GM19035 (cell line): ENCODE results near the gene TP53INP2.
A peak's percentile ranks its signal among the peaks of the same experiment; 100 is the strongest.
"Not testable (repeated sequence)": the region's sequence is repeated elsewhere in the genome, so short reads cannot be mapped to it uniquely, and the experiment has no call there.

Experiments used
- ATAC-seq: cut with Tn5 transposase; IDR thresholded peaks from one replicate; pipeline ENCODE4 v1.9.1; 2021; ENCODE audit not compliant: unreplicated experiment

Gene TP53INP2

GRCh38 chr20:34704177-34705007 is at the start of gene TP53INP2:
TSS of gene TP53INP2 (plus strand) at chr20:34704344. CDS start at chr20:34708740, 4,396 bp downstream.
- peak; percentile 56 for ATAC-seq

- not testable (repeated sequence) for ATAC-seq
These were observed 45.5 kb upstream of the TP53INP2 start for GRCh38 chr20:34658654-34659053.

- not testable (repeated sequence) for ATAC-seq
These were observed 42.3 kb upstream of the TP53INP2 start for GRCh38 chr20:34661811-34662210.

GRCh38 chr20:34663213-34663943 is 40.8 kb upstream of the TP53INP2 start:
- ATAC-seq = no peak

- ATAC-seq = not testable (repeated sequence)
These were observed 39.4 kb upstream of the TP53INP2 start for GRCh38 chr20:34664751-34665150.

GRCh38 chr20:34669094-34669493 is 35.0 kb upstream of the TP53INP2 start:
- ATAC-seq = no peak

GRCh38 chr20:34673412-34673811 is 30.7 kb upstream of the TP53INP2 start:
- no peak for ATAC-seq

GRCh38 chr20:34675561-34675960 is 28.6 kb upstream of the TP53INP2 start:
- ATAC-seq = no peak

GRCh38 chr20:34675993-34676641 is 28.0 kb upstream of the TP53INP2 start:
- no peak for ATAC-seq

GRCh38 chr20:34676642-34677373 is 27.3 kb upstream of the TP53INP2 start, which contains the start of gene PIGU:
TSS of gene PIGU (minus strand) at chr20:34677092. CDS start at chr20:34677085, 7 bp downstream.
- peak; percentile 95 for ATAC-seq

- ATAC-seq = no peak
These were observed 23.5 kb upstream of the TP53INP2 start for GRCh38 chr20:34680586-34681175.

GRCh38 chr20:34683667-34684066 is 20.5 kb upstream of the TP53INP2 start:
- no peak for ATAC-seq

- ATAC-seq = no peak
These were observed 14.7 kb upstream of the TP53INP2 start for GRCh38 chr20:34689486-34689885.

- no peak for ATAC-seq
These were observed 12.3 kb upstream of the TP53INP2 start for GRCh38 chr20:34691838-34692237.

GRCh38 chr20:34693414-34693813 is 10.7 kb upstream of the TP53INP2 start:
- ATAC-seq = no peak

GRCh38 chr20:34701405-34702085 is 2.6 kb upstream of the TP53INP2 start:
- no peak for ATAC-seq

GRCh38 chr20:34703061-34703423 is 1.1 kb upstream of the TP53INP2 start:
- ATAC-seq = no peak

GRCh38 chr20:34703424-34704176 is 544 bp upstream of the TP53INP2 start:
- peak; percentile 9 for ATAC-seq

- ATAC-seq = no peak
These were observed 858 bp downstream of the TP53INP2 start for GRCh38 chr20:34705008-34705396.
